Measurements from ENCODE around the gene TTC14. TPM values are rescaled to one million over a fixed set of nuclear protein-coding genes. Genes with fewer than 3 reads are reported as not detected.

TTC14 gene, protein sequence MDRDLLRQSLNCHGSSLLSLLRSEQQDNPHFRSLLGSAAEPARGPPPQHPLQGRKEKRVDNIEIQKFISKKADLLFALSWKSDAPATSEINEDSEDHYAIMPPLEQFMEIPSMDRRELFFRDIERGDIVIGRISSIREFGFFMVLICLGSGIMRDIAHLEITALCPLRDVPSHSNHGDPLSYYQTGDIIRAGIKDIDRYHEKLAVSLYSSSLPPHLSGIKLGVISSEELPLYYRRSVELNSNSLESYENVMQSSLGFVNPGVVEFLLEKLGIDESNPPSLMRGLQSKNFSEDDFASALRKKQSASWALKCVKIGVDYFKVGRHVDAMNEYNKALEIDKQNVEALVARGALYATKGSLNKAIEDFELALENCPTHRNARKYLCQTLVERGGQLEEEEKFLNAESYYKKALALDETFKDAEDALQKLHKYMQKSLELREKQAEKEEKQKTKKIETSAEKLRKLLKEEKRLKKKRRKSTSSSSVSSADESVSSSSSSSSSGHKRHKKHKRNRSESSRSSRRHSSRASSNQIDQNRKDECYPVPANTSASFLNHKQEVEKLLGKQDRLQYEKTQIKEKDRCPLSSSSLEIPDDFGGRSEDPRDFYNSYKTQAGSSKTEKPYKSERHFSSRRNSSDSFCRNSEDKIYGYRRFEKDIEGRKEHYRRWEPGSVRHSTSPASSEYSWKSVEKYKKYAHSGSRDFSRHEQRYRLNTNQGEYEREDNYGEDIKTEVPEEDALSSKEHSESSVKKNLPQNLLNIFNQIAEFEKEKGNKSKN
- total RNA-seq = 55.6 and 56.8 TPM in 2 replicates
- long read RNA-seq, full-length matches to known transcripts = 56 of 172 reads
- long read RNA-seq, partial matches to known transcripts = 80 of 172 reads
- long read RNA-seq, other reads (novel, unspliced or antisense) = 36 of 172 reads

DNA sequence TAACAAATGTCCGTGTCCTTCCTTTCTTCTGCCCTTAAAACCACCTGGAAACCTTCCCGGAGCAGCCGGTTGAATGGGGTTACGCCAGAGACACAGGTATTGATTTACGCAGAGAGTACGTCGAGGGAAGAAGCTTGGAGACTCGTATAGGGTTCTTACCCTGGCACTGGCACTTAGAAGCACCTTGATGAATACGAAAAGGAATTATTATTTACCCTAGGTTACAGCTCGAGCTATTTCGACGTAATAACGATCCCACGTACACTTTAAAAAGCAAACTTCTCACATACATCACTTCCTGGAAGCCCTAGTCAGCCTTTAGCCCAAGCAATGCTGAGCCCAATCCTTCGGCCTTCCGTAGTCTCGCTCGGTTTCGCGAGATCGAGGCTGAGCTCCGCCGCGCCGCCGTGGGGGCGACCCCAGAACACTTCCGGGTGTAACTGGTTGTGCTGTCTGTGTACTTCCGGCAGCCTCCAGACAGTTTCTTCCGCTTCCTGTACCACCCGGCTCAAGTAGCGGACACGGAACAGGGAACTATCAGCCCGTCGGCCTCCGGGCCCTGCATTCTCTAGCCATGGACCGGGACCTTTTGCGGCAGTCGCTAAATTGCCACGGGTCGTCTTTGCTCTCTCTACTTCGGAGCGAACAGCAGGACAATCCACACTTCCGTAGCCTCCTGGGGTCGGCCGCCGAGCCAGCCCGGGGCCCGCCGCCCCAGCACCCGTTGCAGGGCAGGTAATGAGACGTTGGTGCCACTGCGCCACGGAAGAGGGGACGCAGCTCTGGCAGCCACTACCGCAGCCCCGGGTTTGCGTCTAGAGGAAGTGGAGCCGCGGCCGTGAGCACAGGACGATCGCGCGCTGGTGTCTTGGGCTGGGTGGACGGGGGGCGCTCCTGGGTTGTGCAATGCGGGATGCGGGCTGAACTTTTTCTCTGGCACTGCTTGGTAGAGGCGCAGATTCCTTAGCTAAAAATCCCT is at the start of gene TTC14:
Gene TTC14, plus strand, starts transcription at position 476 of the 979 bp plus-strand sequence. Its CDS starts 99 bp downstream, at position 575.
- peaks cover 26% of the 10 kb centered on the region for H3K36me3 Mint-ChIP-seq (ENCODE audit: unreplicated experiment)
- H3K27me3 Mint-ChIP-seq (ENCODE audit: unreplicated experiment) = peaks cover 23% of the 10 kb centered on the region
- peaks cover 4% of the 10 kb centered on the region for H3K9me3 Mint-ChIP-seq (ENCODE audit: unreplicated experiment)
- H3K4me3 Mint-ChIP-seq (ENCODE audit: unreplicated experiment) = peak within 1 kb of the TSS; percentile 94
- peak within 1 kb of the TSS; percentile 89 for H3K27ac Mint-ChIP-seq (ENCODE audit: unreplicated experiment)
- DNase-seq (ENCODE audit: extremely low spot score, unreplicated experiment) = peak; percentile 98
- TF ChIP-seq, protein P1, sequence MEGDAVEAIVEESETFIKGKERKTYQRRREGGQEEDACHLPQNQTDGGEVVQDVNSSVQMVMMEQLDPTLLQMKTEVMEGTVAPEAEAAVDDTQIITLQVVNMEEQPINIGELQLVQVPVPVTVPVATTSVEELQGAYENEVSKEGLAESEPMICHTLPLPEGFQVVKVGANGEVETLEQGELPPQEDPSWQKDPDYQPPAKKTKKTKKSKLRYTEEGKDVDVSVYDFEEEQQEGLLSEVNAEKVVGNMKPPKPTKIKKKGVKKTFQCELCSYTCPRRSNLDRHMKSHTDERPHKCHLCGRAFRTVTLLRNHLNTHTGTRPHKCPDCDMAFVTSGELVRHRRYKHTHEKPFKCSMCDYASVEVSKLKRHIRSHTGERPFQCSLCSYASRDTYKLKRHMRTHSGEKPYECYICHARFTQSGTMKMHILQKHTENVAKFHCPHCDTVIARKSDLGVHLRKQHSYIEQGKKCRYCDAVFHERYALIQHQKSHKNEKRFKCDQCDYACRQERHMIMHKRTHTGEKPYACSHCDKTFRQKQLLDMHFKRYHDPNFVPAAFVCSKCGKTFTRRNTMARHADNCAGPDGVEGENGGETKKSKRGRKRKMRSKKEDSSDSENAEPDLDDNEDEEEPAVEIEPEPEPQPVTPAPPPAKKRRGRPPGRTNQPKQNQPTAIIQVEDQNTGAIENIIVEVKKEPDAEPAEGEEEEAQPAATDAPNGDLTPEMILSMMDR (IDR thresholded peaks at IDR 0.05) = peak; percentile 12
- peaks cover 20% of the 10 kb centered on the region for H3K4me1 Mint-ChIP-seq (ENCODE audit: unreplicated experiment)

DNA sequence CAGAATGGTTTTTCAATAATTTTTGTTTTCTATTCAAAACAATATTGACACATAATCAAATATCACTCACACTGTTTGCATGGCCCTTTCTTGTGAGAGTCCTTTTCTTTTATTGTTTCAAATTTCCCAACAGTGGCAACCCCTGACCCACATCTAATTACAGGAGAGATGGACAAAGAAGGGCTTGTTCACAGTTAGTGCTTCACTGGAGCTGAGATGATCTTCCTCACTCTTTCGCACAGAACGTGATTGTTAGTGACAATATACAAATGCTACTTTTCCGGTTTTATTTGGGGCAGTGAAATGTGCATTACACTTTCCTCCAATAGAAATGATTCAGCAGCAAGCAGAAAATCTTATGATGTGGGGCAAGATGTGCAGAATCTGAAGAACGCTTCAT is 38.6 kb upstream of the TTC14 start:
- no peak for DNase-seq (ENCODE audit: extremely low spot score, unreplicated experiment)
- Mint-ChIP-seq H3K4me3 (ENCODE audit: unreplicated experiment) (no peak overlapping the region), H3K4me1 (ENCODE audit: unreplicated experiment) (no peaks in the 10 kb centered on the region), H3K27me3 (ENCODE audit: unreplicated experiment) (no peaks in the 10 kb centered on the region), H3K36me3 (ENCODE audit: unreplicated experiment) (no peaks in the 10 kb centered on the region), H3K27ac (ENCODE audit: unreplicated experiment) (no peak overlapping the region), H3K9me3 (ENCODE audit: unreplicated experiment) (peaks cover 7% of the 10 kb centered on the region)
- TF ChIP-seq, protein P1 (IDR thresholded peaks at IDR 0.05) = no peak

DNA sequence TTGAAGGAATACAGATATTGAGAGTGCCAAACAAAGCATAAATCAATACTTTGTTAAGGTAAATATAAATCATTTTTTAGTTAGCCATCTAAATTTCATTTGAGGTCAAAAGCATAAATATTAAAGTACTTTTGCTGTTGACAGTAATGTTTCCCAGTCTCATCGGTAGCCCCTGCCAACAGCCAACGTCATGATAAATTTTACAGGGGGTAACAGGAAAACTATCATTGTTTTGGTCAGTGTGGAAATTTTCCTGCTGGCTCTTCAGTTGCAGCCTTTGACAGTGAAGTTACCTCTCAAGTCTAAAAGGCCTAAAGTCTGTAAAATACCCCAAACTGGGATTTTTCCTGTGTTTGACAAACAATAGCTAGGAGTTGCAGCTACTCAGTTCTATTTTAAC is 37.3 kb upstream of the TTC14 start:
- Mint-ChIP-seq H3K4me1 (ENCODE audit: unreplicated experiment) (no peaks in the 10 kb centered on the region), H3K36me3 (ENCODE audit: unreplicated experiment) (no peaks in the 10 kb centered on the region), H3K4me3 (ENCODE audit: unreplicated experiment) (no peak overlapping the region), H3K27ac (ENCODE audit: unreplicated experiment) (no peak overlapping the region), H3K9me3 (ENCODE audit: unreplicated experiment) (peaks cover 1% of the 10 kb centered on the region), H3K27me3 (ENCODE audit: unreplicated experiment) (no peaks in the 10 kb centered on the region)
- DNase-seq (ENCODE audit: extremely low spot score, unreplicated experiment) = no peak
- TF ChIP-seq, protein P1 (IDR thresholded peaks at IDR 0.05) = no peak

DNA sequence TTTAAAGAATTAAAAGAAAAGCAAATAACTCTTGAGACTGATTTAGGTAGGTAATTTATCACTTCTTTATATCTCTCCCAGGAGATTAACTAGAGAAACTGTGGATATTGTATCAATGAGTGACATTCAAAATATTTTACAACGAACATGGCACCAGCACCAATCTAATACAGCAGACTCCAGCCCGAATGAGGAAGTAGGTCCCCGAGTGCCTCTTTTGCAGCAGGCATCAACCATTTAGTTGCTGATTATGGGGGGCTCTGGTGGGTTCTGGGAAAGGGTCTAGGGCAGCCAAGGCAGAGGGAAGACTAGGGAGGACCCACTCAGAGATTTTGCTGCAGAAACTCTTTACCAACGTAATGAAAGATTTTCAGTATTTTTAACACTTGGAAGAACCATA is 31.7 kb upstream of the TTC14 start:
- H3K27ac Mint-ChIP-seq (ENCODE audit: unreplicated experiment) = no peak overlapping the region

More for the DNA sequence above, 31.7 kb upstream of the TTC14 start:
- H3K4me1 Mint-ChIP-seq (ENCODE audit: unreplicated experiment) = no peaks in the 10 kb centered on the region
- TF ChIP-seq, protein P1 (IDR thresholded peaks at IDR 0.05) = no peak
- no peaks in the 10 kb centered on the region for H3K9me3 Mint-ChIP-seq (ENCODE audit: unreplicated experiment)
- H3K36me3 Mint-ChIP-seq (ENCODE audit: unreplicated experiment) = no peaks in the 10 kb centered on the region
- H3K4me3 Mint-ChIP-seq (ENCODE audit: unreplicated experiment) = no peak overlapping the region
- DNase-seq (ENCODE audit: extremely low spot score, unreplicated experiment) = no peak
- H3K27me3 Mint-ChIP-seq (ENCODE audit: unreplicated experiment) = no peaks in the 10 kb centered on the region
